GM19397 (cell line): ENCODE data around the gene ZNF469.

ENCODE experiments used
- ATAC-seq: cut with Tn5 transposase; IDR thresholded peaks from one replicate; pipeline ENCODE4 v1.9.1; 2021; ENCODE audit warnings: mild to moderate bottlenecking, moderate library complexity; ENCODE audit not compliant: unreplicated experiment

ZNF469 gene

GRCh38 chr16:88382491-88383400 lies at the start of gene ZNF469:
Gene ZNF469, plus strand, starts transcription at chr16:88382959. Its CDS starts 44,512 bp downstream, at chr16:88427471.
- no peak for ATAC-seq

- ATAC-seq = no peak
These were observed 48.6 kb upstream of the ZNF469 start for GRCh38 chr16:88333848-88334777.

GRCh38 chr16:88334778-88335720 lies 47.7 kb upstream of the ZNF469 start:
- ATAC-seq = no peak

GRCh38 chr16:88337021-88337420 lies 45.7 kb upstream of the ZNF469 start:
- no peak for ATAC-seq

GRCh38 chr16:88337538-88337937 lies 45.2 kb upstream of the ZNF469 start:
- ATAC-seq = no peak

GRCh38 chr16:88338111-88338510 lies 44.6 kb upstream of the ZNF469 start:
- no peak for ATAC-seq

GRCh38 chr16:88338896-88339295 lies 43.9 kb upstream of the ZNF469 start:
- no peak for ATAC-seq

GRCh38 chr16:88339930-88340754 lies 42.6 kb upstream of the ZNF469 start:
- ATAC-seq = no peak

GRCh38 chr16:88340755-88341150 lies 42.0 kb upstream of the ZNF469 start:
- no peak for ATAC-seq

- ATAC-seq = no peak
These were observed 41.0 kb upstream of the ZNF469 start for GRCh38 chr16:88341551-88342290.

GRCh38 chr16:88342491-88342890 lies 40.3 kb upstream of the ZNF469 start:
- no peak for ATAC-seq

GRCh38 chr16:88343271-88343791 lies 39.4 kb upstream of the ZNF469 start:
- ATAC-seq = no peak

GRCh38 chr16:88344411-88345030 lies 38.2 kb upstream of the ZNF469 start:
- no peak for ATAC-seq

- ATAC-seq = no peak
These were observed 37.6 kb upstream of the ZNF469 start for GRCh38 chr16:88345031-88345720.

- ATAC-seq = no peak
These were observed 36.8 kb upstream of the ZNF469 start for GRCh38 chr16:88345721-88346560.

GRCh38 chr16:88346680-88347505 lies 35.9 kb upstream of the ZNF469 start:
- ATAC-seq = no peak
